ENCODE measurements around the gene HLA-E.
"Not testable (repeated sequence)": the region's sequence is repeated elsewhere in the genome, so short reads cannot be mapped to it uniquely, and the experiment has no call there.

HLA-E gene

DNA sequence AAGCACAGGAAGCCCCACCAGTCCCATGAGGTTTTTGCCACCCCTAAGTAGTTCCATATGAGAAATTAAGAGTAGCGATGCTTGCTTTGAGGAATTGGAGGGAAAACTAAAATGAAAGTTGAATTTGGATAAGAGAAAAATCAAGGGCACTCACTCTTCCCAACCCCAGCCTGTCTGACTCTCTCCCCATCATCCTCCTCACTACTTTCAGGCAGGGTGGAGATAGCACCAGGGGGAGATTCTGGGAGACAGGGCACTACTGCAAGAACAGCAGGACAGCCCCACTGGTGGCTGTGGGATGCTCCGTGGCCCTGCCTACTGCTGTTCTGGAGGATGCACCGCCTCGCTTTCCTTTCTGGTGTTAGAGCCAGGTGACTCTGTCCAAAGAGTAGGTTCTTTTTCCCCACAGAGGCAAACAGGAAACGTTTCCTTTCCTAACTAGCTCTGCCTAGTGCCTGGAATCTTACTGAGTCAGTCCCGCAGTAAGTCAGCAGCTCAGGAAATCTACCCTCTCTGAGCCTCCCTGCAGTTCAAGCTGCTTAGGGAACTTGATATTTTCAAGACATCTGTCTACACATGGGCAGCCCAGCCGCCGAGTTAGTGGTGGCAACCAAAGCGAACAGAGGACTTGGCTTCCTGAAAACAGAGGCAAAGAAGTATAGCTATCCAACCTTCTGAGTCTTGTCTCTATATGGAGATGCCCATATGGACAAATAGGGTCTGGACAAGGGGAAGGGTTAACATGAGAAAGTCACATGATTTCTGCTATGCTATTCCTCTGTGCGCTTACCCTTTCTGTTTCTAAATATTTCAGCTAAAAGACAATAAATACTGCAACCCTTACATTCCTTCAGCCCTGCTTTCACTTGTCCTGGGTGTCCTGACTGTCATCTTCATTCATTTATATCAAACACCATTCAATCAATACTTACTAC lies 11.4 kb downstream of the HLA-E start:
- no peak for DNase-seq (ENCODE audit: low read depth in 2 of 2, low spot score in 1 of 2)

DNA sequence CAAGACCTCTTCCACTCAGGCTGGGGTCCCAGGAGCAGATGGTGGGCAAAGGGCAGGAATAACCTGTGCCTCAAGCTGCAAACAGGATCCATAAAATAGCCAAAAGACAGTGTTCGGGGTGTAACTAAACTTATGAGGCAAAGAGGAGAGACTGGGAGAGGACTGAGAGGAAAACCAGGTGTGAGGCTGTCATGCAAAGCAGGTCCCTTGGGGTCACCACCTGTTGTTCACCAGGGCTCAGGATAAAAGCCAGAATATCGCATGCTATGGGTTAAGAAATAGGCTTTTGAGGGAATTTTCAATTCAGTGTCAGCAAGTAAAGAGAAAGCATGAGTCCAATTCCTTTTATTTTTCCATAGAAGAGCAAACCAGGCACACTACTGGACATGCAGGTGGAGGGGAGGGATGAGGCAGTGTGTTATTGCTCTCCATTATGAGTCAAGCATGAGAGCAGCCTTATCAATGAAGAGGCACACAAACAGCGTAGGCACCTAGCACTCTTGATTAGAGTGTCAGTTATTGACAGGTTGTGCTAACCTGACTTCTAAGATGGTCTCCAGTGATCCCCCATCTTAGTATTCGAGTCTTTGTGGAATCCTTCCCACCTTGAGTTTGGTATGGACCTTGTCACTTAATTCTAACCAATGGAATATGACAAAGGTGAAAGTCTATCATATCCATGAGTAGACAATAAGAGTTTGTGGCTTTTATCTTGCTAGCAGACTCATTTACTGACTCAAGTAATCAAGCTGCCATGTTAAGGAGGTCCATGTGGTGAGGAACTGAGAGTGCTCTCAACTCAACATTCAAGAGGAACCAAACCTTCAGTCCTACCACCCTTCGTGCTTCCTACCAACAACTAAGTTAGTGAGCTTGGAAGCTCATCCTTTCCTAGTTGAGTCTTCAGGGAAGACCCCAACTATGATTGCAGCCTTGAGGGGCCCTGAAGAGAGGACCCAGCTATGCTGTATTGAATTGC lies 18.8 kb downstream of the HLA-E start:
- DNase-seq (ENCODE audit: low read depth in 2 of 2, low spot score in 1 of 2): no peak

DNA sequence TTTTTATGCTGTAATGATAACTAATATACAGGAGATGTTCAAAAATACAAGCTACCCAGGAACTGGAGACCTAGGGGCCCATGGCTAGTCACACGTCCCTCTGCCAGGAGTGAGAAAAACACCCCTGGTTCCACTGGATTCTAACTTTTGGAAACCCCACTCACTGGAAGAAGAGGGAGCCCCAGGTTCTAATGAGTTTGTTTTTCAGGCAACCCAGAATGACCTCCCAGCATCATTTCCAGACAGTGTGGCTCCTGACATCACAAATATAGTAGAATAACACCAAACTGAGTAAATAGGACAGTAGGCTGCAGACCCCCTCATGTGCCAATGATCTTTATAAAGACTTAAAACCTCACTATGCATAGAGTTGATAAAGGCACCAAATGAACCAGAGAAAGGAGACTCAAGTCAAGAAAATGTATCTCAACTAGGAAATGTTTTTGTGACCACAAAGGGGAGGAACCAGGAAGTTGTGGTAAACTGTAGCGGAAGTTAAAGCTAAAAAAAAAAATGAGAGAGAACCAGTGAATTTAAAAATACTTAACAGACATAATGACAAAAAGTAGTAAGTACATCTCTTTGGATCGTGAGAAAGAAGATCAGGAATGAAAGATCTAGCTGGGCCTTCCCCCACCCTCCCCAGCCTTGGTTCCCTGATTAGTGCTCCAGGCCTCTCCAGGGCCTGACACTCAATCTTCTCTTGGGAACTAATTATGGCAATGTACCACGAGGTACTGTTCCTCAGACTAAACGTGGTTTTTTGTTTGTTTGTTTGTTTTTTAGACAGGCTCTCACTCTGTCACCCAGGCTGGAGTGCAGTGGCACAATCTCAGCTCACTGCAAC lies 19.8 kb downstream of the HLA-E start:
- DNase-seq (ENCODE audit: low read depth in 2 of 2, low spot score in 1 of 2): no peak

DNA sequence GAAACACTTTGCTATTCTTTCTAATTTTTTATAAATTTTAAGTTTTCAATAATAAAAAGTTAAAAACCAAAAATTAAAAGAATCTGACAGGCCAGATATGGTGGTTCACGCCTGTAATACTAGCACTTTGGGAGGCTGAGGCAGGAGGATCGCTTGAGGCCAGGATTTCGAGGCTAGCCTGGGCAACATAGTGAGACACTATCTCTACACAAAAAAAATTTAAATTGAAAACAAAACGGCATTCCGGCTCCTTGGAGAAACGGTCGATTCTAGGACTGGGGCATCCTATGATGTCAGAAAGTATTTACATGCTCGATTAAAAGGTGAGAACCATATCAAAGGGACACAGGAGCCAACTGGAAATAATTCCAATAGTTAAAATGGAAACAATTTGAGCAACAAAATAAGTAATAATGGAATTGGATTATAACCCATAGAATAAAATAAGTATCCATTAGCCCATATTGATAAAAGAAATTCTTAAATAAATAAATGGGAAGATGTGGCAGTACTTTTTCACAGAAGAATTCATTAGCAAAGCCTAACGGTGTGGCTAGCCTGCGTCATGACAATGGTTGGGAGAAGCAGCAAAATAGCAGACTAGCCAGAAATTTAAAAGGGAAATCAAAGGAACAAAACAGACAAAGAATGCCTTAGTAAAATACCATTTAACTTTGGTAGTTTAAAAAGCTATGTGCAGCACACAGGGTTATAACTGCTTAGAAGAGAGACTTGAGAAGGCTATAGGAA lies 21.3 kb downstream of the HLA-E start:
- no peak for DNase-seq (ENCODE audit: low read depth in 2 of 2, low spot score in 1 of 2)

DNA sequence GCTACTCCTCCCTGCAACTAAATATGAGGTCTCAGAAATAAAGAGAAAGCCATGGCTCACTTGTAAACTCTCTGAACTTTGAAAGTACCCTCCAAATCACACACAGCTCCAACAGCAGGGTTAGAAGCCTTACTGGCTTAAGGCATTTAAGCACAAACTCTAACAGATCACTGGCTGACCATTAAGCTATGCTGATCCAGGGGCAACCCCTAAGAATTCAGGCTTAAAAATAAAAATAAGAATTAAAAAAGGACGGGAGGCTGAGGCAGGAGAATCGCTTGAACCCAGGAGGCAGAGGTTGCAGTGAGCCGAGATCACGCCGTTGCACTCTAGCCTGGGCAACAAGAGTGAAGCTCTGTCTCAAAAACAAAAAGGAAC lies 21.8 kb downstream of the HLA-E start:
- DNase-seq (ENCODE audit: low read depth in 2 of 2, low spot score in 1 of 2): no peak

DNA sequence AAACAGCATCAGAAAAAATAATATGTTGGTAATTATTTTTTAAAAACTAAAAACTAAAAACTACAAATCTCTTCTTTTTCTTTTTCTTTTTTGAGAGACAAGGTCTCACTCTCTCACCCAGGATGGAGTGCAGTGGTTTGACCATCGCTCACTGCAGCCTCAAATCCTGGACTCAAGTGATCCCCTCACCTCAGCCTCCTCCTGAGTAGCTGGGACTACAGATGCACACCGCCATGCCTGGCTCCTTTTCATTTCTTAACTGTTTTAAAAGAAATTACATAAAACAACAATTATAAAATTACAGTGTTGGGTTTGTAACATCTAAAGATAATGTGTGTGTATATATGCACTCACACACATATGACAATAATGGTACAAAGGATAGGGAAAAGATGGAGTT lies 24.1 kb downstream of the HLA-E start:
- no peak for DNase-seq (ENCODE audit: low read depth in 2 of 2, low spot score in 1 of 2)

DNA sequence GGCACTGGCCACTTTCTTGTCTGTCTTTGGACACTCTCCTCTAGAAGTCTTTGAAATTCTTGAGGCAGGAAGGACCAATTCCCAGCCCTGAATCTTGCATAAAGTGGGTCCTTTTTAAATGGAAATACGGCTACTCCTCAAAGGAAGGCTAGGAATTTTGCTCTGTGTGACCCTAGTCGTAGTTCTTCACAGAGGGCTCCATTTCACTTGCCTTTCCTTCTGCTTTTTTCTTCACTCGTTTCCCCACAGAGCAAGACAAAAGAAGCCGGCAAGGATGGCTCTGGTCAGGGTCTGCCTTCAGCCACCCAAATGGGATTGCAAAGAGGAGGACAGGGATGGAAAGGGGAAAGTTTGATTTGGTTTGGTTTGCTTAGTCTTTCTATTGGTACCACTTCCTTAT lies 25.8 kb downstream of the HLA-E start:
- no peak for DNase-seq (ENCODE audit: low read depth in 2 of 2, low spot score in 1 of 2)

DNA sequence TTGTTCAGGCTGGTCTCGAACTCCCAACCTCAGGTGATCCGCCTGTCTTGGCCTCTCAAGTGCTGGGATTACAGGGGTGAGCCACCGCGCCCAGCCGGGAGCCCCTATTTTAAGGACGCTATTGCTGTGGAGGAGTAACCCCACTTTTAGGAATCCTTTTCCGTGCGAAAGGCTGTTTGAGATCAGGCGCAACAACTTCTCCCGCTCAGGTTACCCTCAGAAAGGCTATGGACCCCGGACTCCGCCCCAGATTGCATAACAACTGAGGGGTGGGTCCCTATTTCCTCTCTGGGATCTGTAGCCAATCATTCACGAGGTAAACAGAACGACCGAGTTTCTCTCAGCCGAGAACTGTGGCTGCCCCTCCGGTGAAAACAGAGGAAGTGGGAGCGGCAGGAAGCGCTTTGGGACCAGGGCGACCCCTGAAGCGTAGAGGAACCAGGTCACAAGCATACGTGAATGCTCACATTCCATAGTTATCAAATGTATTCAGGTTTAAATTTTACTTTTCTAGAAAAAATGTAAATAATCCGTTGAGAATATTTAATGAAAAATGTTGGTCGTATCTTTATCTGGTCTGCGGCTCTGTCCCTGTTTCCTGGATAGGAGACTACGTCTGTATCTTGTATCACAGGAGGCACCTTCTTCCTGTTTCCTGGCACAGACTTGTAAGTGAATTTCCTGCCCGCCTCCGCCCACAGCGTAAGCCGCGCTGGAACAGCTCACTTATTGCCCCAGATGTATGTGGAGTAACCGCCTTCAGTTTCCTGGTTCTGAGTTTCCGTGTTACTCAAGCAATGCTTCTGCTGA lies 26.8 kb downstream of the HLA-E start:
- peak; percentile 78 to 90 for DNase-seq (ENCODE audit: low read depth in 2 of 2, low spot score in 1 of 2)

DNA sequence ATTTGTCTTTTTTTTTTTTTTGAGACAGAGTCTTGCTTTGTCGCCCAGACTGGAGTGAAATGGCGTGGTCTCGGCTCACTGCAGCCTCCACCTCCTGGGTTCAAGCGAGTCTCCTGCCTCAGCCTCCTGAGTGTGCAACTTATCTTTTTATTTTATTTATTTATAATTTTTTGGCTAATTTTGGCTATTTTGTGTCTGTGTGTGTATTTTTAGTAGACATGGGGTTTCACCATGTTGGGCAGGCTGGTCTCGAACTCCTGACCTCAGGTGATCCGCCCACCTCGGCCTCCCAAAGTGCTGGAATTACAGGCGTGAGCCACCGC lies 27.4 kb downstream of the HLA-E start:
- not testable (repeated sequence) for DNase-seq (ENCODE audit: low read depth in 2 of 2, low spot score in 1 of 2)

DNA sequence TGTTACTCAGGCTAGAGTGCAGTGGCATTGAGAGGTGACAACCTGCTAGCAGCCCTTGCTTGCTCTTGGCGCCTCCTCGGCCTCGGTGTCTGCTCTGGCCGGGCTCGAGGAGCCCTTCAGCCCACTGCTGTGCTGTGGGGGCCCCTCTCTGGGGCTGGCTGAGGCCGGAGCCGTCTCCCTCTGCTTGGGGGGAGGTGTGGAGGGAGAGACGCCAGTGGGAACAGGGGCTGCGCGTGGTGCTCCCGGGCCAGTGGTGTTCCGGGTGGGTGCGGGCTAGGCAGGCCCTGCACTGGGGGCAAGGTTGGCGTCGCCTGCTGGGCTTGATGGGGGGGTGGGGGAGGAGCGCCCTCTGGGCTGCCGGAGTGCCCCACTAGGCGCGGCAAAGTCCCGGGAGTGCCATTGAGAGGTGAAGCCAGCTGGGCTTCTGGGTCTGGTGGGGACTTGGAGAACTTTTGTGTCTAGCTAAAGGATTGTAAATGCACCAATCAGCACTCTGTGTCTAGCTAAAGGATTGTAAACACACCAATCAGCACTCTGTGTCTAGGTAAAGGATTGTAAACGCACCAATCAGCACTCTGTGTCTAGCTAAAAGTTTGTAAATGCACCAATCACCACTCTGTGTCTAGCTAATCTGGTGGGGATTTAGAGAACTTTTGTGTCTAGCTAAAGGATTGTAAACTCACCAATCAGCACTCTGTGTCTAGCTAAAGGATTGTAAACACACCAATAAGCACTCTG lies 28.6 kb downstream of the HLA-E start:
- DNase-seq (ENCODE audit: low read depth in 2 of 2, low spot score in 1 of 2): not testable (repeated sequence)

DNA sequence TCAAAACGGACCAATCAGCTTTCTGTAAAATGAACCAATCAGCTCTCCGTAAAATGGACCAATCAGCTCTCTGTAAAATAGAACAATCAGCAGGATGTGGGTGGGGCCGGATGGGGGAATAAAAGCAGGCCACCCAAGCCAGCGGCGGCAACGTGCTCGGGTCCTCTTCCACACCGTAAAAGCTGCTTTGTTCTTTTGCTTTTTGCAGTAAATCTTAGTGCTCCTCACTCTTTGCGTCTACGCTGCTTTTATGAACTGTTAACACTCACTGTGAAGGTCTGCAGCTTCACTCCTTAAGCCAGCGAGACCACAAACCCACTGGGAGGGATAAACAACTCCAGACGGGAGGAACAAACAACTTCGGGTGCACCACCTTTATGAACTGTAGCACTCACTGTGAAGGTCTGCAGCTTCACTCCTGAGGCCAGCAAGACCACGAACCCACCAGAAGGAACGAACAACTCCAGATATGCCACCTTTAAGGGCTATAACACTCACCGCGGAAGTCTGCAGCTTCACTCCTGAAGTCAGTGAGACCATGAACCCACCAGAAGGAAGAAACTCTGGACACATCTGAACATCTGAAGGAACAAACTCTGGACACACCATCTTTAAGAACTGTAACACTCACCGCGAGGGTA lies 29.3 kb downstream of the HLA-E start:
- not testable (repeated sequence) for DNase-seq (ENCODE audit: low read depth in 2 of 2, low spot score in 1 of 2)

DNA sequence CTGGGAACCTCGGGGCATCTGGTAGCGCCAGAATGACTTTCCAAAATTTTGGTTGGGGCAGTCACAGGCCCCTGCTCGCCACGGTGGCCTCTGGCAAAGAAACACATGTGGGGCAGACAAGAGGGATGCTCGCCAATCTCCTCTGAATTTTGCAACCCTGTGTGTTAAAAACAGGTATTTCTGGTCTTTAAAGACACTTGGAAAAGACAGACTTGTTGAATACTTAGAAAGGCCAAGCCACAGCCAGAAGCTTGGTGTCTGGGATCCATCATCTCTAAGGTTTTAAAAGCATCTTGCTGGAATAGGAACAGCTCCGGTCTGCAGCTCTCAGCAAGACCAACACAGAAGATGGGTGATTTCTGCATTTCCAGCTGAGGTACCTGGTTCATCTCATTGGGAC lies 31.2 kb downstream of the HLA-E start:
- no peak for DNase-seq (ENCODE audit: low read depth in 2 of 2, low spot score in 1 of 2)

DNA sequence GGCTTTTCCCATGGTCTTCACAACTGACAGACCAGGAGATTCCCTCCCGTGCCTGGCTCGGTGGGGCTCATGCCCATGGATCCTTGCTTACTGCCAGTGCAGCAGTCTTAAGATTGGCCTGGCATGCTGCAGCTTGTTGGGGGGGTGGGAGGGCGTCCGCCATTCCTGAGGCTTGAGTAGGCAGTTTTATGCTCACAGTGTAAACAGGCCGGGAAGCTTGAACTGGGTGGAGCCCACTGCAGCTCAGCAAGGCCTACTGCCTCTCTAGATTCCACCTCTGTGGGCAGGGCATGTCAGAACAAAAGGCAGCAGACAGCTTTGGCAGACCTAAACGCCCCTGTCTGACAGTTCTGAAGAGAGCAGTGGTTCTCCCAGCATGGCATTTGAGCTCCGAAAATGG lies 31.8 kb downstream of the HLA-E start:
- DNase-seq (ENCODE audit: low read depth in 2 of 2, low spot score in 1 of 2): not testable (repeated sequence)

DNA sequence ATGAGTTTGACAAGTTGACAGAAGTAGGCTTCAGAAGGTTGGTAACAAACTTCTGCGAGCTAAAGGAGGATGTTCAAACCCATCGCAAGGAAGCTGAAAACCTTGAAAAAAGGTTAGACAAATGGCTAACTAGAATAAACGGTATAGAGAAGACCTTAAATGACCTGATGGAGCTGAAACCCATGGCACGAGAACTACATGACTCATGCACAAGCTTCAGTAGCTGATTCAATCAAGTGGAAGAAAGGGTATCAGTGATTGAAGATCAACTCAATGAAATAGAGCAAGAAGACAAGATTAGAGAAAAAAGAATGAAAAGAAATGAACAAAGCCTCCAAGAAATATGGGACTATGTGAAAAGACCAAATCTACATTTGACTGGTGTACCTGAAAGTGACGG lies 32.6 kb downstream of the HLA-E start:
- not testable (repeated sequence) for DNase-seq (ENCODE audit: low read depth in 2 of 2, low spot score in 1 of 2)

DNA sequence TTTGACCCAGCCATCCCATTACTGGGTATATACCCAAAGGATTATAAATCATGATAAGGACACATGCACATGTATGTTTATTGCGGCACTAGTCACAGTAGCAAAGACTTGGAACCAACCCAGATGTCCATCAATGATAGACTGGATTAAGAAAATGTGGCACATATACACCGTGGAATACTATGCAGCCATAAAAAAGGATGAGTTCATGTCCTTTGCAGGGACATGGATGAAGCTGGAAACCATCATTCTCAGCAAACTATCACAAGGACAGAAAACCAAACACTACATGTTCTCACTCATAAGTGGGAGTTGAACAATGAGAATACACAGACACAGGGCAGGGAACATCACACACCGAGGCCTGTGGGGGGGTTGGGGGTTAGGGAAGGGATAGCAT lies 37.1 kb downstream of the HLA-E start:
- not testable (repeated sequence) for DNase-seq (ENCODE audit: low read depth in 2 of 2, low spot score in 1 of 2)

DNA sequence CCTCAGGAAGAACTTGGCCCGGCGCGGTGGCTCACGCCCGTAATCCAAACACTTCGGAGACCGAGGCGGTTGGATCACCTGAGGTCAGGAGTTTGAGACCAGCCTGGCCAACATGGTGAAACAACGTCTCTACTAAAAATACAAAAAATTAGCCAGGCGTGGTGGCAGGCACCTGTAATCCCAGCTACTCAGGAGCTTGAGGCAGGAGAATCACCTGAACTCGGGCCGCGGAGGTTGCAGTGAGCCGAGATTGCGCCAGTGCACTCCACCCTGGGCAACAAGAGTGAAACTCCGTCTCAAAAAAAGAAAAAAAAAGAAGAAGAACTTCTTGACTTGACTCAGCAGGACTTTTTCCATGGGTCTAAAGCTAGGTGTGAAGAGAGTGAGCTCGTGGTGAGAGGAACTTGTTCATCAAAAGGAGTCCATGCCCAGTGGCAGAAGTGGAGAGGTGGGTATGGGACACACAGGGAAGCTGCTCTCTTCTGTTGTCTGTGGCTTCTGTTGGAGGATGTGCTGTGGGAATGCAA lies 40.1 kb downstream of the HLA-E start:
- DNase-seq (ENCODE audit: low read depth in 2 of 2, low spot score in 1 of 2): not testable (repeated sequence)

DNA sequence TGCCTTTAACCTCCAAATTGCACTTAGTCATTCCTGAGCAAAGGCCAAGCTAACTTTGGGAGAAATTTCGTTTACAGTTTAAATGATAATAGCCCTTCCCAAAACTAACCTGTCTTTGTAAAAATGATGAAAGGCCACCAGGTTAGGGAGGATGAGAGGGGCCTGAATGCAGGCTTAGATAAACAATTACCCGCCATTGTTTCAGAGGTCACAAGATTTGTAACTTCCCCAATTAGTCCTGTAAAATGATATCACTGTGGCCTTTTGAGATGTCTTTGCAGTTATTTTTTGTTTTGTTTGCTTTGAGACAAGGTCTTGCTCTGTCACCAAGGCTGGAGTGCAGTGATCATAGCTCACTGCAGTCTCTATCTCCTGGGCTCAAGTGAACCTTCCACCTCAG lies 40.7 kb downstream of the HLA-E start:
- DNase-seq (ENCODE audit: low read depth in 2 of 2, low spot score in 1 of 2): no peak
